AG09319 (cell line): Measurements from ENCODE around the gene USP13.

Source experiments
- DNase-seq: peaks from one replicate; pipeline ENCODE4 v3.0.0-alpha.2; 2010; ENCODE audit warnings: low read depth; ENCODE audit errors: extremely low read depth
- CTCF ChIP-seq: IDR thresholded peaks from 2 replicates; pipeline ENCODE4 v1.5.1; 2011; ENCODE audit warnings: low read depth, mild to moderate bottlenecking, inconsistent platforms, low read length, moderate library complexity

USP13 gene, protein sequence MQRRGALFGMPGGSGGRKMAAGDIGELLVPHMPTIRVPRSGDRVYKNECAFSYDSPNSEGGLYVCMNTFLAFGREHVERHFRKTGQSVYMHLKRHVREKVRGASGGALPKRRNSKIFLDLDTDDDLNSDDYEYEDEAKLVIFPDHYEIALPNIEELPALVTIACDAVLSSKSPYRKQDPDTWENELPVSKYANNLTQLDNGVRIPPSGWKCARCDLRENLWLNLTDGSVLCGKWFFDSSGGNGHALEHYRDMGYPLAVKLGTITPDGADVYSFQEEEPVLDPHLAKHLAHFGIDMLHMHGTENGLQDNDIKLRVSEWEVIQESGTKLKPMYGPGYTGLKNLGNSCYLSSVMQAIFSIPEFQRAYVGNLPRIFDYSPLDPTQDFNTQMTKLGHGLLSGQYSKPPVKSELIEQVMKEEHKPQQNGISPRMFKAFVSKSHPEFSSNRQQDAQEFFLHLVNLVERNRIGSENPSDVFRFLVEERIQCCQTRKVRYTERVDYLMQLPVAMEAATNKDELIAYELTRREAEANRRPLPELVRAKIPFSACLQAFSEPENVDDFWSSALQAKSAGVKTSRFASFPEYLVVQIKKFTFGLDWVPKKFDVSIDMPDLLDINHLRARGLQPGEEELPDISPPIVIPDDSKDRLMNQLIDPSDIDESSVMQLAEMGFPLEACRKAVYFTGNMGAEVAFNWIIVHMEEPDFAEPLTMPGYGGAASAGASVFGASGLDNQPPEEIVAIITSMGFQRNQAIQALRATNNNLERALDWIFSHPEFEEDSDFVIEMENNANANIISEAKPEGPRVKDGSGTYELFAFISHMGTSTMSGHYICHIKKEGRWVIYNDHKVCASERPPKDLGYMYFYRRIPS

GRCh38 chr3:179652447-179653095 lies at the start of gene USP13:
TSS of gene USP13 (plus strand) at chr3:179653040. CDS start at chr3:179653226, 186 bp downstream.
- no peak; the same call in 1 of the 2 replicates for TF ChIP-seq CTCF
- no peak for DNase-seq

GRCh38 chr3:179603321-179603720 lies 49.5 kb upstream of the USP13 start:
- no peak for DNase-seq
- TF ChIP-seq CTCF = no peak

DNA sequence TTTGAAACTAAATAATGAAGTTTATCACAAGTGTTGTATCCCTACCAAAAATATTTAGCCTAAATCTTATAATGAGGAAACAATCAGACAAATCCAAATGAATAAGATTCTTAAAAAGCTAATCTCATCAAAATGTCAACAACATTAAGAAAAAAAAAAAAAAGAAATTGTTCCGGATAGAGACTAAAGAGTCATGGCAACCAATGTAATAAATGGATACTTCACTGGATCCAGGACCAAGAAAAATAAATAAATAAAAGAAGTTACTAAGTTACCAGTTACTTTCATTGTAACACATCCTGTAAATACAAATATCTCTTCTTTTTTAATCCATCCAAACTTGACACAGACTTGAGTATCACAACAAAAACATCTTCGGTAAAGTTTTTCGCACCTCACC lies 49.0 kb upstream of the USP13 start:
- DNase-seq = no peak
- TF ChIP-seq CTCF = no peak

DNA sequence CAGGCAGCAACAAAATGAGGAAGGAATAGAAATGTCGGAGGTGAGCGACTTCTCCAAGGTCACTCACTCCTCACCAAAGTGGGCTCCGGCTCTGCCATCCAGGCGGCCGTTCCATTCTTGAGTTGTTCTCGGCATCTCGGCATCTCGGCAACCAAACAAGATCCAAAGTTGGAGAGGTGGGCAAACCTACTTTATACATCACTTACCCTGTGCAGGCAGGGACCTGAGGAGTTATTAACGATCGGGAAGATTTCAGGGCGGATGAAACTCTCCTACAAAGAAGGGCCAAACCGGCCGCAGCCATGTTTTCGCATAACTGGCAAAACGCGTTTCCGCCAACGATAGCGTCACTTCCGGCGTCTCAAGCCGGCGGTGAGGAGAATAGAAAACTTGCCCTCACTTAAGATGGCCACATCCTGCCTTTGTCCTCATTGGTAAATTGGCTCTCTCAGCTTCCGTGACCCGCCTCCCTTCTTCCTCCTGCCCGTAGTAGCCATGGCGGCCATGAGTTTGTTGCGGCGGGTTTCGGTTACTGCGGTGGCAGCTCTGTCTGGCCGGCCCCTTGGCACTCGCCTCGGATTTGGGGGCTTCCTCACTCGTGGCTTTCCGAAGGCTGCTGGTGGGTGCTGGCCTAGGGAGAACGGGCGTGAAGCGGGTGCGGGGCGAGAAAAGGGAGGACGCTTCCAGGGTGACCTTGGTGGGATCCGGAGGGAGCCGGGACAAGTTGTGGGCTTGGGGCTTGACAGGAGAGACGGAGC lies 48.3 kb upstream of the USP13 start, which contains the start of the genes MRPL47 and NDUFB5:
TSS of gene MRPL47 (minus strand) at position 318 of the 758 bp plus-strand sequence. CDS start at position 304, 14 bp downstream.
TSS of gene NDUFB5 (plus strand) at position 474 of the 758 bp plus-strand sequence. CDS start at position 496, 22 bp downstream.
- no peak for TF ChIP-seq CTCF
- DNase-seq = peak; percentile 88

GRCh38 chr3:179606534-179607085 lies 46.2 kb upstream of the USP13 start:
- no peak for TF ChIP-seq CTCF
- no peak for DNase-seq

GRCh38 chr3:179608931-179609720 lies 43.7 kb upstream of the USP13 start:
- no peak for TF ChIP-seq CTCF
- DNase-seq = no peak
